Measurements from ENCODE around the gene H19.

- TF ChIP-seq CTCF (conservative IDR thresholded peaks at IDR 0.05 in 1 of 2, IDR thresholded peaks at IDR 0.05 in 1 of 2; ENCODE audit: low read depth in 1 of 2, low read length in 2 of 2): no peak
- TF ChIP-seq EZH2 (IDR thresholded peaks at IDR 0.05; ENCODE audit: low read length, missing control alignments): no peak
Observed at GRCh38 chr11:1970956-1971355, 26.7 kb downstream of the H19 start.
